Sigmoid colon (tissue), 7 donors: Measurements from ENCODE around the gene SLC34A3. TPM values are rescaled to one million over a fixed set of nuclear protein-coding genes. Genes with fewer than 3 reads are reported as not detected.

Source experiments
- DNase-seq: peaks from one replicate; pipeline ENCODE4 v3.0.0-alpha.2; 2019
- H3K27ac ChIP-seq, 4 donors: fragments of 200-600 bp; sonication (generic); one replicate each; pipeline ENCODE4 v1.5.1; 2016 to 2019; ENCODE audit warnings: mild to moderate bottlenecking in 1 of 4
- H3K27me3 ChIP-seq, 3 donors: fragments of 200-600 bp; sonication (generic); one replicate each; pipeline ENCODE4 v1.5.1; 2019; ENCODE audit warnings: mild to moderate bottlenecking in 1 of 3
- H3K36me3 ChIP-seq, 4 donors: fragments of 200-600 bp; sonication (generic); one replicate each; pipeline ENCODE4 v1.5.1; 2016 to 2019
- H3K4me1 ChIP-seq, 4 donors: fragments of 200-600 bp; sonication (generic); one replicate each; pipeline ENCODE4 v1.5.1; 2017 to 2019
- H3K4me3 ChIP-seq, 4 donors: fragments of 200-600 bp; sonication (generic); one replicate each; pipeline ENCODE4 v1.5.1; 2017 to 2019; ENCODE audit warnings: mild to moderate bottlenecking in 2 of 4, moderate library complexity in 1 of 4
- H3K9me3 ChIP-seq, 4 donors: fragments of 200-600 bp in 3 of 4; sonication (generic) in 3 of 4; one replicate each; pipeline versions ENCODE4 v1.5.1 to v1.6.1; 2013 to 2019
- EP300 ChIP-seq, 4 donors: sonication (generic); formaldehyde crosslinking; IDR thresholded peaks; one replicate each; pipeline ENCODE4 v1.6.1; 2017; ENCODE audit warnings: antibody characterized with exemption in 4 of 4
- POLR2A ChIP-seq, 2 donors: fragments of 450-650 bp; IDR thresholded peaks; one replicate each; pipeline ENCODE4 v1.6.1; 2016; ENCODE audit warnings: antibody characterized with exemption in 2 of 2, mild to moderate bottlenecking in 2 of 2, moderate library complexity in 2 of 2
- POLR2AphosphoS5 ChIP-seq, 4 donors: sonication (generic); formaldehyde crosslinking; IDR thresholded peaks; one replicate each; pipeline ENCODE4 v1.6.1; 2017; ENCODE audit warnings: antibody characterized with exemption in 4 of 4
- WGBS, 2 donors: extraction: QIAGEN DNeasy Blood & Tissue Kit; methylation state at CpG; one replicate each; pipeline ENCODE4 v1.1.7; 2013; 5-methylcytosine and 5-hydroxymethylcytosine counted together
- intact Hi-C: fragments of 100-400 bp; cut with DNase I; formaldehyde crosslinking; loops from one replicate; pipeline ENCODE4 v1.15.1; 2023
- polyA plus RNA-seq, 3 donors: library from polyadenylated mRNA; stranded (reverse); fragments of 200-250 nt; gene quantifications; one replicate each; pipeline ENCODE4 v1.2.3, GENCODE V29; 2013
- total RNA-seq, 4 donors: library from RNA; depleted of rRNA; stranded (reverse); fragments of >200 nt; gene quantifications; one replicate each; pipeline ENCODE4 v1.1.0, GENCODE V29; 2016
- TF ChIP-seq, protein P1 (sequence below), 4 experiments: fragments of 450-650 bp in 3 of 4; fragments of 200-600 bp in 1 of 4; IDR thresholded peaks; one replicate each; pipeline ENCODE4 v1.5.1; 2016 to 2019; ENCODE audit warnings: antibody characterized with exemption in 4 of 4, mild to moderate bottlenecking in 3 of 4, moderate library complexity in 2 of 4
- donor health status: healthy with polysubstance abuse.
- donor health status: Bipolar disorder and iron deficiency.
- donor health status: healthy.

SLC34A3 gene
- total and polyA plus RNA-seq, 7 donors: not detected

DNA sequence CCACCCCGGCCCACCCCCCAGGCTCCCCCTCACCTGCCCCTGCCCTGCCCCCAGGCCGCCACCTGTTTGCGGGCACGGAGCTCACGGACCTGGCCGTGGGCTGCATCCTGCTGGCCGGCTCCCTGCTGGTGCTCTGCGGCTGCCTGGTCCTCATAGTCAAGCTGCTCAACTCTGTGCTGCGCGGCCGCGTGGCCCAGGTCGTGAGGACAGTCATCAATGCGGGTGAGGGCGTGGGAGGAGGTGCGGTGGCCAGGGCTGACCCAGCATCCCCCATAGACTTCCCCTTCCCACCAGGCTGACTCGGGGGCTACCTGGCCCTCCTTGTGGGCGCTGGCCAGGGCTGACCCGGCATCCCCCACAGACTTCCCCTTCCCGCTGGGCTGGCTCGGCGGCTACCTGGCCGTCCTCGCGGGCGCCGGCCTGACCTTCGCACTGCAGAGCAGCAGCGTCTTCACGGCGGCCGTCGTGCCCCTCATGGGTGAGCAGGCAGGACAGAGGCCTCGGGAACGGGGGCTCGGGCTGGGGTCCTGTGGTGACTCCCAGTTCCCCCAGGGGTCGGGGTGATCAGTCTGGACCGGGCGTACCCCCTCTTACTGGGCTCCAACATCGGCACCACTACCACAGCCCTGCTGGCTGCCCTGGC is 3.5 kb downstream of the SLC34A3 start:
- 13 to 61% methylated on average over 40 of the region's 40 CpGs for WGBS, 2 donors
- TF ChIP-seq POLR2A (IDR thresholded peaks at IDR 0.05) (no peak), POLR2AphosphoS5 (IDR thresholded peaks at IDR 0.05) (no peak), EP300 (IDR thresholded peaks at IDR 0.05) (no peak)
- TF ChIP-seq, protein P1, sequence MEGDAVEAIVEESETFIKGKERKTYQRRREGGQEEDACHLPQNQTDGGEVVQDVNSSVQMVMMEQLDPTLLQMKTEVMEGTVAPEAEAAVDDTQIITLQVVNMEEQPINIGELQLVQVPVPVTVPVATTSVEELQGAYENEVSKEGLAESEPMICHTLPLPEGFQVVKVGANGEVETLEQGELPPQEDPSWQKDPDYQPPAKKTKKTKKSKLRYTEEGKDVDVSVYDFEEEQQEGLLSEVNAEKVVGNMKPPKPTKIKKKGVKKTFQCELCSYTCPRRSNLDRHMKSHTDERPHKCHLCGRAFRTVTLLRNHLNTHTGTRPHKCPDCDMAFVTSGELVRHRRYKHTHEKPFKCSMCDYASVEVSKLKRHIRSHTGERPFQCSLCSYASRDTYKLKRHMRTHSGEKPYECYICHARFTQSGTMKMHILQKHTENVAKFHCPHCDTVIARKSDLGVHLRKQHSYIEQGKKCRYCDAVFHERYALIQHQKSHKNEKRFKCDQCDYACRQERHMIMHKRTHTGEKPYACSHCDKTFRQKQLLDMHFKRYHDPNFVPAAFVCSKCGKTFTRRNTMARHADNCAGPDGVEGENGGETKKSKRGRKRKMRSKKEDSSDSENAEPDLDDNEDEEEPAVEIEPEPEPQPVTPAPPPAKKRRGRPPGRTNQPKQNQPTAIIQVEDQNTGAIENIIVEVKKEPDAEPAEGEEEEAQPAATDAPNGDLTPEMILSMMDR (IDR thresholded peaks at IDR 0.05): no peak
- Histone ChIP-seq H3K27me3 (peaks cover 29 to 59% (median 58%) of the 10 kb centered on the region in 3 donors), H3K4me3 (no peak overlapping the region), H3K36me3 (no peaks in the 10 kb centered on the region), H3K4me1 (peaks cover 0 to 34% (median 28%) of the 10 kb centered on the region in 4 donors), H3K9me3 (no peaks in the 10 kb centered on the region), H3K27ac (no peak overlapping the region)
- intact Hi-C loops: no loop called here
- DNase-seq: no peak

DNA sequence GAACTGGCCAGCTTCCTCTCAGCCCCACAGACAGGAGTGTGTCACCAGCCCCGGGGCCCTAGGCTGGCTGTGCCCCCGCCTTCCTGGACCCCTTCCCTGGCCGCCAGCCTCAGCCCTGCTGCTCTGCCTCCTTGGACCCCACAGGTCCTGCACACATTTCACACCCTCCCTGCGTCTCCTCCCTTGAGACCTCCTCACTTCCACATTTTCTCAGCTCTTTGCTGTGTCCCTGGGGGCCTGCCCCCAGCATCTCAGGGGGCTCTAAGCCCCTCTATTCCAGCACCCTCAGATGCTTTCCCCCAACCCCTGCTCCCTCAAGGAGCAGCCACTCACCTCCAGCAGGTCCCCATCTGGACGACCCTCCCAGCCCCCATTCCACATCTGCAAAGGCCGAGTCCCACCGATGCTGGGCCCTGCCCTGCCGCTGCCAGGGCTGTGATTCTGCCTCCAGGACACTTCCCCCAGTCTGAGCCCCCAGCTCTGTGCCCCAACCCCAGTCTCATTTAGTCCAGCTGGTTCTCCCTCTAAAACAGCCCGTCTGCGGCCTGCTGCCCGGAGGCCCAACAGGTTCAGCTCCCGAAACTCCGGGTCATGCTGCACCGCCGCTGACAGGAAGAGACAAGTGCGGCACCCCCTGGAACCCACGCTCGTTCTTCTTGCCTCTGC is 4.2 kb downstream of the SLC34A3 start:
- intact Hi-C loops: loop anchor here (5.0 kb wide), 1 partner anchor 48 kb away; the partner anchor contains the start of genes ANAPC2 and SSNA1
- H3K27ac ChIP-seq: no peak overlapping the region
- no peaks in the 10 kb centered on the region for H3K36me3 ChIP-seq
- peaks cover 0 to 41% (median 35%) of the 10 kb centered on the region in 4 donors for H3K4me1 ChIP-seq
- TF ChIP-seq, protein P1 (IDR thresholded peaks at IDR 0.05): no peak
- H3K27me3 ChIP-seq: peaks cover 23 to 52% (median 51%) of the 10 kb centered on the region in 3 donors
- DNase-seq: no peak
- WGBS, 2 donors: 72 to 73% methylated on average over 18 of the region's 18 CpGs
- H3K4me3 ChIP-seq: no peak overlapping the region
- no peaks in the 10 kb centered on the region for H3K9me3 ChIP-seq

DNA sequence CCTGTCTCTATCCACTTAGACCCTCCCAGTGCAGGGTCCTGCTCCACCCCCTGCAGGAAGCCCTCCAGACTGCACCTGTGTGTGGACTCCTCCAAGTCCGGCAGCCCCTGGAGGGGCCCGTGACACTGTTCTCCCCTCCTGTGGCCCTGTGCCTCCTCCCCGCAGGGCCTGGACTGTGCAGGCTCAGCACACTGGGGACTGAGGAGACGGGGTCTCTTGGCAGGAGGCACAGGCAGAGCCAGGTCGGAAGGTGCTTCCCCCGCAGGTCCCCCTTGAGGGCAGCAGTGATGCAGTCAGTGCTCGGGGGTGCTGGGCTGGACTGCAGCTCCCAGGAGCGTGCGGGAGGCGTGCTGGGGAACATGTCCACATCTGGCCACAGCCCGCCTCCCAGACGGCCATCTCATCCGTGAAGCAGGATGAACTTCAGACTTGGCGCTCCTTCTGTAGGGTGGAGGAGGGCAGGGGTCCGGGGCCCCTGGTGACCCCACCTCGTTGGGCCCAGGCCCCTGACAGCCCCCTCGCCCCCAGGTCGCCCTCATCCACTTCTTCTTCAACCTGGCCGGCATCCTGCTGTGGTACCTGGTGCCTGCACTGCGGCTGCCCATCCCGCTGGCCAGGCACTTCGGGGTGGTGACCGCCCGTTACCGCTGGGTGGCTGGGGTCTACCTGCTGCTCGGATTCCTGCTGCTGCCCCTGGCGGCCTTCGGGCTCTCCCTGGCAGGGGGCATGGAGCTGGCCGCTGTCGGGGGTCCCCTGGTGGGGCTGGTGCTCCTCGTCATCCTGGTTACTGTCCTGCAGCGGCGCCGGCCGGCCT is 4.9 kb downstream of the SLC34A3 start:
- no peak for TF ChIP-seq EP300 (IDR thresholded peaks at IDR 0.05)
- TF ChIP-seq, protein P1 (IDR thresholded peaks at IDR 0.05): no peak
- TF ChIP-seq POLR2AphosphoS5 (IDR thresholded peaks at IDR 0.05): no peak
- TF ChIP-seq POLR2A (IDR thresholded peaks at IDR 0.05): no peak
- Histone ChIP-seq H3K4me1 (peaks cover 0 to 45% (median 39%) of the 10 kb centered on the region in 4 donors), H3K27ac (no peak overlapping the region), H3K4me3 (peak overlapping the region; percentile 18 to 34 (median 25)), H3K27me3 (peaks cover 16 to 44% (median 43%) of the 10 kb centered on the region in 3 donors), H3K36me3 (no peaks in the 10 kb centered on the region), H3K9me3 (no peaks in the 10 kb centered on the region)
- DNase-seq: no peak
- intact Hi-C loops: loop anchor here (5.0 kb wide), 1 partner anchor 48 kb away; the partner anchor contains the start of genes ANAPC2 and SSNA1
- WGBS, 2 donors: 74 to 75% methylated on average over 35 of the region's 35 CpGs

DNA sequence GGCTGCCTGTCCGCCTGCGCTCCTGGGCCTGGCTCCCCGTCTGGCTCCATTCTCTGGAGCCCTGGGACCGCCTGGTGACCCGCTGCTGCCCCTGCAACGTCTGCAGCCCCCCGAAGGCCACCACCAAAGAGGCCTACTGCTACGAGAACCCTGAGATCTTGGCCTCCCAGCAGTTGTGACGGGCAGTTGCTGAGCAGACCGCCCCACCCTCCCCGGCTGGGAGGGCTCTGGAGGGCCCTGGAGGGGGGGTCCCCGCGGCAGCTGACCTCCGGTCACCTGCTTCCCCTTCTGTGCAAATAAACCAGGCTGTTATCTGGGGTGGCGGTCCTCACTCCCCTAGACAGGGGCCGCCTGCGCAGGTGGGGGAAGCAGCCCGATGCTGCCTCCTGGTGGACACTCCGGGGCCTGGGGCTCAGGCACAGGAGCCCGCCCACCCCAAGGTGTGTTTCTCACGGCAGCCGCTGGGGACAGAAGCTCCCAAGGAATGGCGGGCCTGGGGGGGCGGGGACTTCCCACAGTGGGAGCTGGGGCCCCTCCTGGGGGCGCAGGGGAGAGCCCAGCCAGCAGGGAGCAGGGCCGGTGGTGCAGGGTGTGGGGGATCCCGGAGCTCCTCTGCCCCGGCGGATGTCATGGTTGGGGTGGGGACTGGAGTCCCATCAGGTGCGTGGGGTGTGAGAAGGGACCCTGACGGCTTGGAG is 5.7 kb downstream of the SLC34A3 start:
- H3K27me3 ChIP-seq: peaks cover 12 to 37% (median 36%) of the 10 kb centered on the region in 3 donors
- TF ChIP-seq, protein P1 (IDR thresholded peaks at IDR 0.05): peak; percentile 98 to 100 (median 98)
- TF ChIP-seq POLR2A (IDR thresholded peaks at IDR 0.05): no peak
- WGBS, 2 donors: 10 to 13% methylated on average over 31 of the region's 31 CpGs
- peak overlapping the region; percentile 18 to 34 (median 25) for H3K4me3 ChIP-seq
- peak; percentile 93 for DNase-seq
- H3K27ac ChIP-seq: no peak overlapping the region
- H3K9me3 ChIP-seq: no peaks in the 10 kb centered on the region
- peaks cover 2 to 45% (median 39%) of the 10 kb centered on the region in 4 donors for H3K4me1 ChIP-seq
- no peaks in the 10 kb centered on the region for H3K36me3 ChIP-seq
- intact Hi-C loops: loop anchor here (5.0 kb wide), 1 partner anchor 49 kb away; the partner anchor contains the start of genes ANAPC2 and SSNA1
